IMR-90 (cell line): ENCODE measurements around the gene LHPP.

Experiments
- CEBPB ChIP-seq: IDR thresholded peaks from 2 replicates; pipeline ENCODE4 v1.6.1; 2012; ENCODE audit warnings: low read depth, low read length, improper control_type of control experiment
- MAFK ChIP-seq: IDR thresholded peaks from 2 replicates; pipeline ENCODE4 v1.6.1; 2012; ENCODE audit warnings: low read depth, low read length, improper control_type of control experiment
- MAZ ChIP-seq: IDR thresholded peaks from 2 replicates; pipeline ENCODE4 v1.6.1; 2012; ENCODE audit warnings: low read depth, mild to moderate bottlenecking, low read length, improper control_type of control experiment, moderate library complexity, borderline replicate concordance
- NFE2L2 ChIP-seq: fragments of 150-350 bp; IDR thresholded peaks from 2 replicates; pipeline ENCODE4 v1.6.1; 2016; ENCODE audit warnings: low read depth, mild to moderate bottlenecking, low read length
- POLR2A ChIP-seq: IDR thresholded peaks from 2 replicates; pipeline ENCODE4 v1.6.1; 2012; ENCODE audit warnings: mild to moderate bottlenecking, low read depth, low read length
- RFX5 ChIP-seq: IDR thresholded peaks from 2 replicates; pipeline ENCODE4 v1.8.0; 2012; ENCODE audit warnings: low read depth, mild to moderate bottlenecking, low read length, moderate library complexity
- TF ChIP-seq, protein P1 (sequence below): conservative IDR thresholded peaks from 2 replicates; pipeline ENCODE4 v1.5.1; 2012; ENCODE audit warnings: mild to moderate bottlenecking, low read depth, low read length, improper control_type of control experiment
- TF ChIP-seq, protein P2 (sequence below): fragments of 150-350 bp; IDR thresholded peaks from 2 replicates; pipeline ENCODE4 v1.6.1; 2017; ENCODE audit warnings: mild to moderate bottlenecking, antibody characterized with exemption, low read length, low read depth

- TF ChIP-seq POLR2A: no peak
- TF ChIP-seq, protein P1, sequence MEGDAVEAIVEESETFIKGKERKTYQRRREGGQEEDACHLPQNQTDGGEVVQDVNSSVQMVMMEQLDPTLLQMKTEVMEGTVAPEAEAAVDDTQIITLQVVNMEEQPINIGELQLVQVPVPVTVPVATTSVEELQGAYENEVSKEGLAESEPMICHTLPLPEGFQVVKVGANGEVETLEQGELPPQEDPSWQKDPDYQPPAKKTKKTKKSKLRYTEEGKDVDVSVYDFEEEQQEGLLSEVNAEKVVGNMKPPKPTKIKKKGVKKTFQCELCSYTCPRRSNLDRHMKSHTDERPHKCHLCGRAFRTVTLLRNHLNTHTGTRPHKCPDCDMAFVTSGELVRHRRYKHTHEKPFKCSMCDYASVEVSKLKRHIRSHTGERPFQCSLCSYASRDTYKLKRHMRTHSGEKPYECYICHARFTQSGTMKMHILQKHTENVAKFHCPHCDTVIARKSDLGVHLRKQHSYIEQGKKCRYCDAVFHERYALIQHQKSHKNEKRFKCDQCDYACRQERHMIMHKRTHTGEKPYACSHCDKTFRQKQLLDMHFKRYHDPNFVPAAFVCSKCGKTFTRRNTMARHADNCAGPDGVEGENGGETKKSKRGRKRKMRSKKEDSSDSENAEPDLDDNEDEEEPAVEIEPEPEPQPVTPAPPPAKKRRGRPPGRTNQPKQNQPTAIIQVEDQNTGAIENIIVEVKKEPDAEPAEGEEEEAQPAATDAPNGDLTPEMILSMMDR: no peak
- TF ChIP-seq, protein P2, sequence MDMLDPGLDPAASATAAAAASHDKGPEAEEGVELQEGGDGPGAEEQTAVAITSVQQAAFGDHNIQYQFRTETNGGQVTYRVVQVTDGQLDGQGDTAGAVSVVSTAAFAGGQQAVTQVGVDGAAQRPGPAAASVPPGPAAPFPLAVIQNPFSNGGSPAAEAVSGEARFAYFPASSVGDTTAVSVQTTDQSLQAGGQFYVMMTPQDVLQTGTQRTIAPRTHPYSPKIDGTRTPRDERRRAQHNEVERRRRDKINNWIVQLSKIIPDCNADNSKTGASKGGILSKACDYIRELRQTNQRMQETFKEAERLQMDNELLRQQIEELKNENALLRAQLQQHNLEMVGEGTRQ: no peak
- TF ChIP-seq RFX5: no peak
- no peak for TF ChIP-seq MAFK
- no peak for TF ChIP-seq NFE2L2
- TF ChIP-seq CEBPB: no peak
- no peak for TF ChIP-seq MAZ
These were observed 47.5 kb upstream of the LHPP start for GRCh38 chr10:124414076-124414475.
